OCI-LY7 (cell line): ENCODE results near the gene ERCC2.

Experiments
- CTCF ChIP-seq: fragments of 200-600 bp; sonication (generic); conservative IDR thresholded peaks from 2 replicates; pipeline ENCODE4 v1.5.1; 2014; ENCODE audit warnings: mild to moderate bottlenecking, antibody characterized with exemption, low read length, moderate library complexity, mixed read lengths
- EZH2phosphoT487 ChIP-seq: fragments of 200-600 bp; sonication (generic); IDR thresholded peaks from 2 replicates; pipeline ENCODE4 v1.6.1; 2018; ENCODE audit warnings: low read depth, borderline replicate concordance, mild to moderate bottlenecking, mixed run types, antibody characterized with exemption, low read length, moderate library complexity, mixed read lengths

GRCh38 chr19:45391346-45391745 is 21.0 kb upstream of the ERCC2 start:
- TF ChIP-seq CTCF = no peak
- no peak for TF ChIP-seq EZH2phosphoT487
